ENCODE measurements around the gene BRINP1. TPM values are rescaled to one million over a fixed set of nuclear protein-coding genes. Genes with fewer than 3 reads are reported as not detected.

The BRINP1 gene
- total RNA-seq, 1 experiment from 2014 or later: not detected

DNA sequence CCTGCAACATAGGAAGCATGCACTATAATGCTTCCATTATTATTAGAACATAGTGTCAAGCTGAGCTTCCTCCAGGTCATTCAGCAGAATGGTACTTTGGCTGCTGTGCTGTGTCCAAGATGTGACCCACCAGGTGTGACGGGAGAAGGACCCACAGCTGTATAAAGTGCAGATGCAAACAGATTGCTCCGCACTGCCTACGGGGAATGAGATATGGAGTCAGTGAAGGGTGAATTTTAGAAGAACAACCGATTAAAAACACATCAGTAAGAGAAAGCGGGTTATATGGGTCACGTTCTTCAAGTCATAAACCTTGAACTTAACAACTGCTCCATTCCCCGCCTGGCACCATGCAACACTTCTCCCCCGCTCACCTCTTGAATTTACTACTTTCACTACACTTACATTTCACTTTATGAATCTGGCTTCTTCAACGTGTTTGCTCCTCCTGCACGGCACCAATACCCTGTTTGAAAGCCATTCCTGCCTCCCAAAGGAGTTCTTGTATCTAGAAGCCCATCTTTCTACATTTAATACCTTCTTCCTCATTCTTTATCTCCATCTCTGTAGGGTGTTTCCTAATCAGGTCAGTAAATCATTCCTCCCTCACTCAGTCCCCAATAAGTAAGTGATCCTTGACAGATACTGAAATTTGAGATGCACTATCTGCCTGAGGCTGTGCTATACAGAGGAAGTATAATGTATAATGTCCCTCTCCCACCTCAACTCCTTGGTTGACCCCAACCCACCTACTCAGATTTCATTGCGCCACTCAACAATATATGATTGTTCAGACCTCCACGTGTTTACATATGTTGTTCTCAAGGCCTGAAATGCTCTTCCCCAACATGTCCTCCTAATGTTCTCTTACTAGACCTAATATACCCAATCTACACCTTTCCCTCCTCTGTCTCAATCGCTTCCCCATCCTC, 25.9 kb downstream of the BRINP1 start:
- Histone ChIP-seq H3K36me3 (ENCODE audit: control insufficient read depth, insufficient read depth, low read length) (no peaks in the 10 kb centered on the region), H3K4me3 (ENCODE audit: low read depth in 2 of 2, low read length in 2 of 2) (no peak overlapping the region), H3K9me3 (ENCODE audit: control insufficient read depth, insufficient read depth, low read depth, low read length) (no peaks in the 10 kb centered on the region), H3K27ac (ENCODE audit: low read length) (no peak overlapping the region), H3K27me3 (ENCODE audit: control insufficient read depth, insufficient read depth, low read length) (no peaks in the 10 kb centered on the region), H3K4me1 (ENCODE audit: control insufficient read depth, insufficient read depth, low read length) (no peaks in the 10 kb centered on the region)
- intact Hi-C loops (cut with micrococcal nuclease; ENCODE audit: unreplicated experiment): no loop called here
- in situ Hi-C loops (cut with HindIII; ENCODE audit: low pct_unique_long_range_greater_than_20kb, low sequenced_read_pairs): no loop called here
- ChIA-PET POLR2A (no interaction called here), CTCF (no interaction called here)
- no peak for ATAC-seq
- BruUV-seq (replicated peaks): no TSS peak
- DNase-seq (ENCODE audit: low read depth, low spot score): no peak
- TF ChIP-seq REST (IDR thresholded peaks at IDR 0.05; ENCODE audit: insufficient read depth in 1 of 2, low read depth in 2 of 2, low read length in 1 of 2) (no peak), TCF7L2 (IDR thresholded peaks at IDR 0.05; ENCODE audit: low read depth, low read length) (no peak), SIN3A (IDR thresholded peaks at IDR 0.05; ENCODE audit: borderline replicate concordance, insufficient read depth, low read depth, low read length) (no peak), POLR2AphosphoS5 (IDR thresholded peaks at IDR 0.05; ENCODE audit: low read depth, low read length) (no peak)
- TF ChIP-seq, protein P1, sequence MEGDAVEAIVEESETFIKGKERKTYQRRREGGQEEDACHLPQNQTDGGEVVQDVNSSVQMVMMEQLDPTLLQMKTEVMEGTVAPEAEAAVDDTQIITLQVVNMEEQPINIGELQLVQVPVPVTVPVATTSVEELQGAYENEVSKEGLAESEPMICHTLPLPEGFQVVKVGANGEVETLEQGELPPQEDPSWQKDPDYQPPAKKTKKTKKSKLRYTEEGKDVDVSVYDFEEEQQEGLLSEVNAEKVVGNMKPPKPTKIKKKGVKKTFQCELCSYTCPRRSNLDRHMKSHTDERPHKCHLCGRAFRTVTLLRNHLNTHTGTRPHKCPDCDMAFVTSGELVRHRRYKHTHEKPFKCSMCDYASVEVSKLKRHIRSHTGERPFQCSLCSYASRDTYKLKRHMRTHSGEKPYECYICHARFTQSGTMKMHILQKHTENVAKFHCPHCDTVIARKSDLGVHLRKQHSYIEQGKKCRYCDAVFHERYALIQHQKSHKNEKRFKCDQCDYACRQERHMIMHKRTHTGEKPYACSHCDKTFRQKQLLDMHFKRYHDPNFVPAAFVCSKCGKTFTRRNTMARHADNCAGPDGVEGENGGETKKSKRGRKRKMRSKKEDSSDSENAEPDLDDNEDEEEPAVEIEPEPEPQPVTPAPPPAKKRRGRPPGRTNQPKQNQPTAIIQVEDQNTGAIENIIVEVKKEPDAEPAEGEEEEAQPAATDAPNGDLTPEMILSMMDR (IDR thresholded peaks at IDR 0.05): no peak

GRCh38 chr9:119339056-119339455, 30.2 kb downstream of the BRINP1 start:
- ATAC-seq (no peak), DNase-seq (ENCODE audit: low read depth, low spot score) (no peak)
- intact Hi-C loops (cut with micrococcal nuclease; ENCODE audit: unreplicated experiment) (no loop called here), in situ Hi-C loops (cut with HindIII; ENCODE audit: low pct_unique_long_range_greater_than_20kb, low sequenced_read_pairs) (no loop called here)
- ChIA-PET CTCF (no interaction called here), POLR2A (no interaction called here)
- Histone ChIP-seq H3K27me3 (ENCODE audit: control insufficient read depth, insufficient read depth, low read length) (no peaks in the 10 kb centered on the region), H3K27ac (ENCODE audit: low read length) (no peak overlapping the region), H3K4me3 (ENCODE audit: low read depth in 2 of 2, low read length in 2 of 2) (no peak overlapping the region), H3K4me1 (ENCODE audit: control insufficient read depth, insufficient read depth, low read length) (no peaks in the 10 kb centered on the region), H3K9me3 (ENCODE audit: control insufficient read depth, insufficient read depth, low read depth, low read length) (no peaks in the 10 kb centered on the region), H3K36me3 (ENCODE audit: control insufficient read depth, insufficient read depth, low read length) (no peaks in the 10 kb centered on the region)
- no TSS peak for BruUV-seq (replicated peaks)
- TF ChIP-seq TCF7L2 (IDR thresholded peaks at IDR 0.05; ENCODE audit: low read depth, low read length): no peak
- TF ChIP-seq SIN3A (IDR thresholded peaks at IDR 0.05; ENCODE audit: borderline replicate concordance, insufficient read depth, low read depth, low read length): no peak
- TF ChIP-seq, protein P1 (IDR thresholded peaks at IDR 0.05): no peak
- no peak for TF ChIP-seq REST (IDR thresholded peaks at IDR 0.05; ENCODE audit: insufficient read depth in 1 of 2, low read depth in 2 of 2, low read length in 1 of 2)
- TF ChIP-seq POLR2AphosphoS5 (IDR thresholded peaks at IDR 0.05; ENCODE audit: low read depth, low read length): no peak

Data from Panc1 (cell line).